Measurements from ENCODE around the gene OMP. TPM values are rescaled to one million over a fixed set of nuclear protein-coding genes. Genes with fewer than 3 reads are reported as not detected.

Gene OMP
- total and polyA plus RNA-seq, 2 donors = not detected

DNA sequence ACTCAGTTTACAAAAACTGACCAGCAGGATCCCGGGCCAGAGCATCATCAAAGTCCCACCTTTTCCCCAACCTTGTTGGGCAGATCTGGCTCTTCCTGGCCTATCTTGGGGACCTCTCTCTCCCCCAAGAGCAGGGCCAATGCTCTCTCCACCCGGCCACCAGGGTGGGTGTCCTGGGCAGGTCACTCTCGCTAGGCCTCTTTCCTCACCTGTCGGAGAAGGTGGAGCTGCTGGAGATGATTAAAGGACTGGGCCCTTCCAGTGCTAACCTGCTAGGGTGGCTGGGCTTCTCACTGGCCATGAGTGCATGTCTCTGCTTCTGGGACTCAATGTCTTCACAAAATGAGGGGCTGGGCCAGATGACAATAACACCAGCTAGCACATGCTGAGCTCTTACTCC, 38.8 kb upstream of the OMP start:
- no peak for DNase-seq (ENCODE audit: extremely low spot score)
- Histone ChIP-seq H3K36me3 (ENCODE audit: insufficient read depth) (no peaks in the 10 kb centered on the region), H3K4me1 (ENCODE audit: insufficient read depth) (no peaks in the 10 kb centered on the region), H3K27ac (ENCODE audit: low read depth) (no peak overlapping the region), H3K4me3 (ENCODE audit: low read depth, low read length) (no peak overlapping the region)
- 97% methylated on average over 4 of the region's 4 CpGs for WGBS

DNA sequence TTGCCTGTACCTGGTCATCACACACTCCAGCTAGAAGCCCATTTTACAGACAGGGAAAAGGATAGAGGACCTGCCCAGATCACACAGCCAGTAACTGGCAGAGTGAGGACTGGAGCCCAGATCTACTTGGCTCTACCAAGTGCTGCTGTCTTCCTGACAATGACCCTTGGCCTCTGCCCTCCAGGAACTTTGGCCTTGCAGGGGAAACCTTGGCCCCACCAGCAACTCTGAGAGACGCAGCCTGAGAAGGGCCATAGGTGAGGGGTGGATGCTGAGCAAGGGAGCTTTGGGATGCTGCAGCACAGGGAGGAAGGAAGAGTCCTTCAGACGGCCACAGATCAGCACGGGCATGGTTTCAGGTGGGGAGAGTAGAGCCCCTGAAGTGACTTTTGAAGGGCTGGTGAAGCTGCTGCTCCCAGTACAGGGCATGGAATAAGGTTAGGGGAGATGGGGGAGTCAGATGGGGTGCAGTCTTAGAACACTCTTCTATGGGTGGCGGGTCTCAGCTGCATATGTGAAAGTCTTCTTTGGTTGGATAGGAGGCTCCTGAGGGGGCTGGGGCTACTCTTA, 37.9 kb upstream of the OMP start:
- no peak for DNase-seq (ENCODE audit: extremely low spot score)
- 95% methylated on average over 4 of the region's 4 CpGs for WGBS
- Histone ChIP-seq H3K4me3 (ENCODE audit: low read depth, low read length) (no peak overlapping the region), H3K36me3 (ENCODE audit: insufficient read depth) (no peaks in the 10 kb centered on the region), H3K4me1 (ENCODE audit: insufficient read depth) (no peaks in the 10 kb centered on the region), H3K27ac (ENCODE audit: low read depth) (no peak overlapping the region)

DNA sequence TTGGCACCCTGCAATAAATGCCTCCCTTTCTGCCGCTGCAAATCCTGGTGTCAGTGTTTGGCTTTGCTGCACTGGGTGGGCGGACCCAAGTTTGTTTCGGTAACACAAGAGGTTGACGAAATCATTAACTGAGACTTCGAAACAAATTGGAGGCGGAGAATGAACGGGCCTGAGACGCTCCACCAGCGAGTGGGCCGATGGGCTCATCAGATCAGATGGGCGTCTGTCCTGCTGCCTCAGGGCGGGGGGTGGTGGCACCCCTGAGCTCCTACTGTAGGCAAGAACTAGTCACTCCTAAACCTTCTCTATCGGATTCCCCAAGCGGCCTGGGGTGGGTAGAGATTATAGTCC, 36.8 kb upstream of the OMP start:
- Histone ChIP-seq H3K4me3 (ENCODE audit: low read depth, low read length) (peak overlapping the region; percentile 71), H3K4me1 (ENCODE audit: insufficient read depth) (no peaks in the 10 kb centered on the region), H3K27ac (ENCODE audit: low read depth) (peak overlapping the region; percentile 91), H3K36me3 (ENCODE audit: insufficient read depth) (no peaks in the 10 kb centered on the region)
- WGBS = 14% methylated on average over 14 of the region's 14 CpGs
- DNase-seq (ENCODE audit: extremely low spot score) = no peak

DNA sequence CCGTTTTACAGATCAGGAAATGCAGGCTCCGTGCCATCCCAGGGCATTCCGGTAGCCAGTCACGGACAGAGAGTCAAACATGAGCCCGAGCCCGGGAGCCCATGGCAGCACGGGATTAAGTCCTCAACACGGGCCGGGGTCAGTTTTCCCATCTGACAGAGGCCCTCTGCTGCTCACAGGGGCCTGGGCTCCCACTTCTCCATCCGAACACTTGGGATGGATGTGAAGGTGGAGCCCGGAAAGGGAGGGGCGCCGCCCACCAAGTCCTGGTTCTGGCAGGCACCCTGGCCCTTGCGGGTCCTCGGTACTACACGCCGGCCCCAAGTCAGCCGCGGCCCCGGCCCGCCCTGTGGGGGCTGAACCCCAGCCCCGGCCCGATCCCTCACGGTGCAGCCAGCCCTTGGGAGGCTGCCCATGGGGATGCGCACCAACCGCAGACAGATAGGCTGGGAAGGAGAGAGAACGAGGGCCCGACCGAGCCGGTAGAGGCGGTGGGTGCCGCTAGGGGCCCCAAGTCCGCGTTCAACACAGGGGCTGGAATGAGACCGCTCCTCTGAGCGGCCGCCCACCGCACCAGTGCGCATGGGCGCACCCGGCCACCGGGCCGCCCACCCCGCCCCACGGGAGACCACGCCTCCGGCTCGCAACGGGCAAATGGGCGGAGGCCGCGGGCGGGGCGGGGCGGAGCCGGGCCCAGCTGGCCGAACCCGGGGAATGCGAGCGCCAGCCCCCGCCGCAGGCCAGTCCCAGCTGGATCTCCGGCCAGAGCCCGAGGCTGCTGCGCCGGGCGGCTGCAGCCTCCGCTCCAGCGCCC, 36.2 kb upstream of the OMP start, which contains the start of gene CAPN5:
Gene CAPN5 (plus strand): TSS at position 743 of the 814 bp plus-strand sequence. CDS start 17,916 bp downstream, outside the sequence.
- peak; percentile 73 for DNase-seq (ENCODE audit: extremely low spot score)
- Histone ChIP-seq H3K4me1 (ENCODE audit: insufficient read depth) (no peaks in the 10 kb centered on the region), H3K27ac (ENCODE audit: low read depth) (peak within 1 kb of the TSS; percentile 91), H3K36me3 (ENCODE audit: insufficient read depth) (no peaks in the 10 kb centered on the region), H3K4me3 (ENCODE audit: low read depth, low read length) (peak within 1 kb of the TSS; percentile 71)
- under 1% methylated on average over 69 of the region's 69 CpGs for WGBS

DNA sequence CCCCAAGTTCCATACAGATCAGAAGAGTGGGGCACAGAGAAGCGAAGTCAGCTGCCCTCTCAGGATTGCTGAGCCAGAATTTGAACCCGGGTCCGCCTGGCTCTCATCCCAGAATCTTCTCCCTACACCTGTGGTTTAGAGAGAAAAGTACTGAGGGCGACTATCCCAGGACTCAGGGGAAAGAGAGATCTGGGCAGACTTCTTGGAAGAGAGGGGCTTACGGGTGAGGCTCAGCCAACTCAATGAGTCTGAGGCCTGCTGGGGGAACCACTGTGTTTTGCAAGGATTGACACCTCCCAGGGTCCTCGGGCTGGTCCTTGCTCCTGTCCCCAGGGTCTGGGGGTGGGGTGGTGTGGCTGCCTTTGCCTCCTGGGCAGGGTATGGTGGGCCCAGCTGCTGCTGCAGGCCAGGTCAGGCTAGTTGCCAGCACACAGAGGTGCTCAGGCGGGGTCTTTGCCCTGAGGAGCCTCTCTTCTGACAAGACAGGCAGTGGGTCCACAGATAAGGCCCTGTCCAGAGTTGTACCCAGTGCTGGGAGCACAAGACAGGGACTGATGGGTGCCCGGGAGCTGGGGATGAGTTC, 34.7 kb upstream of the OMP start:
- Histone ChIP-seq H3K4me1 (ENCODE audit: insufficient read depth) (peaks cover 2% of the 10 kb centered on the region), H3K4me3 (ENCODE audit: low read depth, low read length) (peak overlapping the region; percentile 71), H3K36me3 (ENCODE audit: insufficient read depth) (no peaks in the 10 kb centered on the region), H3K27ac (ENCODE audit: low read depth) (no peak overlapping the region)
- no peak for DNase-seq (ENCODE audit: extremely low spot score)
- WGBS = 84% methylated on average over 8 of the region's 8 CpGs

DNA sequence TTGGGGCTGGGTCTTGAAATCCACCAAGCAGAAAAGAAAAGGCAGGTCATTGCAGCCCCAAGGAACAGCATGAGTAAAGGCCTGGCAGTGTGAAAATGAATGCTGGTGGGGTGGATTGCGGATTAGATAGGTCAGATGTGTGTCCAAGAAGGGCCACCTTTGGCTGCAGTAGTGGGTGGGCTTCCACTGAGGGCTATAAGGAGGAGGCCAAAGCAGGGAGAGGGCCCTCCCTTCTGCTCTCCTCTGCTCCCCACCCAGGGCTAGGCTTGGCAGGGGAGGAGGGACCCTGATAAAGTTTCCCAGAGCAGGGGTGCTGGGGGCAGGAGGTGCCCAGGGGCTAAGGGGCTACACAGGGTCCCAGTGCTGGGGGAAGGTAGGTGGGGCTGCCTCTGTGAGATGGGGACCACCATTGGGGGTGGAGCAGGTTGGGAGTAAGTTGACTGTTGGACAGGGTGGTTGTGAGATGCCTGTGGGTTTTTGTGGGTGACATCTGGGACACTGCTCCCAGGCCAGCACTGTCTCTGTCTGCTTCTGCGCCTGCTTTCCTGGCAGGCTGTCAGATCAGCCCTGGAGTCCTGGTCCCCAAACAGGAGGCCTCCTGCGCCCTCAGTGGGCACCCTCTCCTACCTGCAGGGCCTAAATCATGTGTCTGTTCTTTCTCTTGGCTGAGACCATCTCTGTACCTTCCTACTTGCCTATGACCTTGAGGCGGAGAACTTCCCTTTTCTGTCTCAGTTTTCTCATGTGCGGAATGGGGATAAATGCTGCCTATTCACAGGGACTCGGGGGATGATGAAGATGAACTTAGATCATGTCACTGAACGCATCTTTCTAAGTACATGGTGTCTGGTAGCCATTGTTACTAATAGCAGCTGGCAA, 33.9 kb upstream of the OMP start:
- H3K4me1 ChIP-seq (ENCODE audit: insufficient read depth) = peaks cover 4% of the 10 kb centered on the region
- H3K36me3 ChIP-seq (ENCODE audit: insufficient read depth) = no peaks in the 10 kb centered on the region
- no peak overlapping the region for H3K4me3 ChIP-seq (ENCODE audit: low read depth, low read length)
- no peak overlapping the region for H3K27ac ChIP-seq (ENCODE audit: low read depth)
- DNase-seq (ENCODE audit: extremely low spot score) = no peak
- 84% methylated on average over 7 of the region's 7 CpGs for WGBS

DNA sequence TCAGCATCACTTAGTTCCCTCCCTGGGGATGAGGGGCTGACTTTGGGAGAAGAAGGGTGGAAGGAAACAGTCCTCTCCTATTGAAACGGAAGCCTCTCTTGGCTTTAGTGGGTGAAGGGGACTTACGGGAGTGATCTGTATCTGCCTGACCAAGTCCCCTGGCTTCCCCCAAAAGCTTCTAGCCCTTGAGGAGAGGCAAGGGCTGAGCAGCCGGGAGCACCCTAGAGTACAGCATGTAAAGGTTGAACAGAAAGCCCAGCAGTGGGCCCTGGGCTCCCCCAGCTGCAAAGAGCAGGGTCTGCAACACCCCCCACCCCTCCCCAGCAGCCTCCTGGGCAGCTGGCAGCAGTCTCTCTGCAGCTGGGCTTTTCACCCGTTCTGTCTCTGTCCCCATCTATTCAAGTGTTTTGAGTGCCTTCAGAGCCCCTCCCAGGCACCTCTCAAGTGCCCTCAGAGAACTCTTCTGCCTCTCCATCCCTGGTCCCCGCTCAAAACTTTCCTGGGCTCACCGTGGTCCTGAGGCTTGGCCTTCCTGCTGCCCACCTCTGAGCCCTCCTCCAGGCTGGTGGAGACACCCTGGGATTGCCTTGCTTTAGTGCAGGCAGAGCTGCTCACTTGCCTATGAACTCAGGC, 33.2 kb upstream of the OMP start:
- H3K27ac ChIP-seq (ENCODE audit: low read depth) = no peak overlapping the region
- H3K4me1 ChIP-seq (ENCODE audit: insufficient read depth) = peaks cover 5% of the 10 kb centered on the region
- no peak for DNase-seq (ENCODE audit: extremely low spot score)
- H3K4me3 ChIP-seq (ENCODE audit: low read depth, low read length) = no peak overlapping the region
- whole genome bisulfite sequencing = 78% methylated on average over 6 of the region's 6 CpGs
- no peaks in the 10 kb centered on the region for H3K36me3 ChIP-seq (ENCODE audit: insufficient read depth)

DNA sequence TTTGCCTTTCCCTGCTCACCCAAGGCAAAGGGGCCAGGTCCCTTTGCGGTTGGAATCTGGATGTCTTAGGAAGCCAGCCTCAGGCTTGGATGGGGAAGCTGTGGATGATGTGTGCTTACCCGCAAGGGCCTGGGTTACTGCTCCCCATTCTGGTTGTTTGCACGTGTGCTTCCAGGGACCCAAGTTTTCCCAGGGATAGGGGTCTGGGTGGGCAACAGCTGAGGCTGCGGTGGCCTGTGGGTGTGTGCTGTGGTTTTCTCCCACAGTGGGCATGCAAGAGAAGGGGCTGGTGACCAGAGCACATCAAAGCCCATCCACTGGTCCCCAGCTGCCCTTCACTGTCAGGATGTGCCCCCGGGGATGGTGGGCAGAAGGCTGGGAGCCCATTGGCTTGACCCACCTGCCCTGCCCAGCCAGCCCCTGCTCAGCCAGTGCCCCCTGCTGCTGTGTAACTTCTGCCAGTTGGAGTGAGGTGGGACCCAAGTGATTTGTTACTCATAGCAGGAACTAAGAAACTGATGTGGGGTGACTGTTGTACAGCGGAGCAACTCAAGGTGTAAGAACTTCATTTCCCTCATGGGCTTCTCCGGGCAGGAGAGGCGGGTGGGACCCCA, 32.6 kb upstream of the OMP start:
- no peak for DNase-seq (ENCODE audit: extremely low spot score)
- no peak overlapping the region for H3K4me3 ChIP-seq (ENCODE audit: low read depth, low read length)
- H3K27ac ChIP-seq (ENCODE audit: low read depth) = no peak overlapping the region
- peaks cover 5% of the 10 kb centered on the region for H3K4me1 ChIP-seq (ENCODE audit: insufficient read depth)
- H3K36me3 ChIP-seq (ENCODE audit: insufficient read depth) = no peaks in the 10 kb centered on the region
- 94% methylated on average over 8 of the region's 8 CpGs for WGBS

DNA sequence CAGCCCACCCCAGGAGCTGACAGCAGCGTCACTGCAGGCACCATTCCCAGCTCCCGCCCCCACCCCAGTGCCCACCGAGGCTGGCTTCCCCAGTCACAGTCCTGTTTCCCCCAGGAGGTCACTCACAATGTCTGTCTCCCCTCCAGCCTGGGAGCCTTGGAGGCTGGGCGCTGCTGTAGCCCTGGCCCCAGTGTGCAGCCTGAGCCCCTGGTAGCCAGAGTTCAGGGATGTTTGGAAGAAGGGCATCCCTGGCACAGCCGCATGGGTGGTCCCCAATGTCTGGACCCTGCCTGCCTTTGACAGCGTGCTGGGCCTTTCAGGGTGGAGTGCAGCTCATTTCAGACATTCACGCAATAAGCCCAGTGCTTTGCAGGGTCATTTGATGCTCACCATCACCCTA, 31.6 kb upstream of the OMP start:
- H3K27ac ChIP-seq (ENCODE audit: low read depth) = no peak overlapping the region
- peaks cover 5% of the 10 kb centered on the region for H3K4me1 ChIP-seq (ENCODE audit: insufficient read depth)
- DNase-seq (ENCODE audit: extremely low spot score) = no peak

DNA sequence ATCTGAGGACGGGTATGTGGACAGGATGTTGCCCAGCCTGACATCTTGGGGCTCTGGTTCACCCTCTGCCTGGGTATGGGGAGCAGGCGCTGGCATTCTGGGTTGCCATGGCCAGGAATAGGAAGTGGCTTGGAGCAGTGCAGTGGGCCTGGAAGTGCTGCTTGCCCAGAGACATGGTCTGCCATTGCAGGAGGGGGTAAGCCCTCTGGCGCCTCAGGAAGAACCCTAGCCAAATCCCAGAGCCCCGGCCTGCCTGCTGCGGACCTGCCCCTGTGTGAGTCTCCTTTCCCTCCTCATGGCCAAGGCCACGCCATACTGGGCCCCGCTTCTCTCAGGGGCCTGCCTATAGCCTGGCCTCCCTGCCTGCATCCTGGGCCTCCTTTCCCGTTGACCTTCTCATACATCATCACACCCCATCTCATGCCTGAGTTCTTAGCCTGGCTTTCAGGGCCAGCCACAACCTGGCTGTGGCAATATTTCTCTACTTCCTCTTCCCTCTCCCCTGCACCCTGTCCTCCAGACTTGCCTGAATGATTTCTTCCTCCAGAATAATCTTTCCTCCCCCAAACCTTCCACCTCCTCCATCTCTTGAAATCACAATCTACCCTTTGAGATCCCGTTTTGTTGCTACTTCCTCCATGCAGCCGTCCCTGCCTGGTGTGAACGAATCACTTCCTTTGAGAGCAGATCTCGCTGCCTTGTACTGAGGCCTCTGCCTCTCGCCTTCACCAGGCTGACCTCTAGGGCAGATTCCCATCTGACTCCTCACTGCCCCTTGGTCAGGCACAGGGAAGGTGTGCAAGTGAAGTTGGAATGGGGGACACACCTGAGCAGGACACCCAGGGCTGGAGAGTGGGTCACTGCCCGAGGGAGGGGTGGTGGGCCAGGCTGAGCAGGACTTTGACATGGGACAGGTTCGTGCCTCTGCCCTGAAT, 30.7 kb upstream of the OMP start:
- Histone ChIP-seq H3K4me1 (ENCODE audit: insufficient read depth) (peaks cover 5% of the 10 kb centered on the region), H3K4me3 (ENCODE audit: low read depth, low read length) (no peak overlapping the region), H3K36me3 (ENCODE audit: insufficient read depth) (no peaks in the 10 kb centered on the region), H3K27ac (ENCODE audit: low read depth) (peak overlapping the region; percentile 48)
- no peak for DNase-seq (ENCODE audit: extremely low spot score)
- 84% methylated on average over 15 of the region's 15 CpGs for WGBS

More for the DNA sequence above, 31.6 kb upstream of the OMP start:
- Histone ChIP-seq H3K4me3 (ENCODE audit: low read depth, low read length) (no peak overlapping the region), H3K36me3 (ENCODE audit: insufficient read depth) (no peaks in the 10 kb centered on the region)
- 87% methylated on average over 7 of the region's 7 CpGs for WGBS

DNA sequence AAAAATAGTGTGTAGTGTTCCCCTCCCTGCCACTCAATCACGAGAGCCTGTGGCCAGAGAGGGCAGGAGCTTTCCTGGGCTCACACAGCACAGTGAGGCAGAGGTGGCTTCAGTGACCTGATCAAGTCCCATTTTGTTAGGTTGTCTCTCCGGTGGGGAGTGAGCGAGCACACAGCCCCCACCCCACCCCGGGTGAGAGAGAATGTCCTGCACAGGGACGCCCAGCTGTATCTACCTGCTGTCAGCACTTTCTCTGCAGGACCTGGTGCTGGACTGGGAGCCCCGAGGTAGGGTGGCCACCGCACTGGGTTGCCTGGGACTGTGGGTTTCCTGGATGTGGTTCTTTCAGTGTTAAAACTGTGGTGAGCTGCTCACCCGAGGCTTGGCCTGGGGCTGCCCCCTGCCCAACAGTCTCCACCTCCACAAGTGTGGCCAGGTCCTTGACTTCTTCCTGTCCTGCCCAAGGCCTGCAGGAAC, 29.8 kb upstream of the OMP start:
- Histone ChIP-seq H3K27ac (ENCODE audit: low read depth) (peak overlapping the region; percentile 83), H3K36me3 (ENCODE audit: insufficient read depth) (no peaks in the 10 kb centered on the region), H3K4me3 (ENCODE audit: low read depth, low read length) (no peak overlapping the region), H3K4me1 (ENCODE audit: insufficient read depth) (peaks cover 5% of the 10 kb centered on the region)
- 52% methylated on average over 8 of the region's 8 CpGs for WGBS
- DNase-seq (ENCODE audit: extremely low spot score) = no peak
